Activated effector memory CD4-positive, alpha-beta T cell treated with Interleukin-2 at 50 U/mL for 16 hours (primary cell): ENCODE measurements around the gene SDHB.

Experiments used
- DNase-seq: peaks from one replicate; pipeline ENCODE4 v3.0.0-alpha.2; 2020

Gene SDHB

DNA sequence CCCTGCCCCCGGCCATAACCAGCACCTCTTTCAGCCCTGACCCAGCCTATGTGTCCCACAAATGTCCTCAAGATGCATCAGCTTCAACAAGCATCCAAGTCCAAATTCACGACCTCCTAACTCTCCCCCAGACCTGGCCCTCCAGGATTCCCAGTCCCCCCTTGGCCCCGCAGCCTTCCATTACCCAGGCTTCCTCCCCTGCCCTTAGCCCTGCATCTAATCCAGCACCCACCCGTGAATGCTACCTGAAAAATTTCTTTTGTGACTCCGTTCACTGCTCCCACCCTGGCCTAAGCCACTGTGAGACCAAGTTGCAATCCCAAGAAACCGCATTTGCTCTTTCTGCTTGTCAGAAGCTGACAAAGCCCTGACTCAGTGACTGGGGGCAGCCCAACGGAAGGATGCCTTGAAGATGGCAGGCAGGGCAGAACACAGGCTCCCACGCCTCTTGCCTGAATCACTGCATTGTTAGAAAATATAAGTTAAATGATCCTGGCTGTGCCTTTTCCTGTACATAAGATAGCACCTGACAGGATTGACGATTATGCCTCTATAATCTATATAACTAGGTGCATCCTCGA, 72.5 kb downstream of the SDHB start:
- DNase-seq: no peak

DNA sequence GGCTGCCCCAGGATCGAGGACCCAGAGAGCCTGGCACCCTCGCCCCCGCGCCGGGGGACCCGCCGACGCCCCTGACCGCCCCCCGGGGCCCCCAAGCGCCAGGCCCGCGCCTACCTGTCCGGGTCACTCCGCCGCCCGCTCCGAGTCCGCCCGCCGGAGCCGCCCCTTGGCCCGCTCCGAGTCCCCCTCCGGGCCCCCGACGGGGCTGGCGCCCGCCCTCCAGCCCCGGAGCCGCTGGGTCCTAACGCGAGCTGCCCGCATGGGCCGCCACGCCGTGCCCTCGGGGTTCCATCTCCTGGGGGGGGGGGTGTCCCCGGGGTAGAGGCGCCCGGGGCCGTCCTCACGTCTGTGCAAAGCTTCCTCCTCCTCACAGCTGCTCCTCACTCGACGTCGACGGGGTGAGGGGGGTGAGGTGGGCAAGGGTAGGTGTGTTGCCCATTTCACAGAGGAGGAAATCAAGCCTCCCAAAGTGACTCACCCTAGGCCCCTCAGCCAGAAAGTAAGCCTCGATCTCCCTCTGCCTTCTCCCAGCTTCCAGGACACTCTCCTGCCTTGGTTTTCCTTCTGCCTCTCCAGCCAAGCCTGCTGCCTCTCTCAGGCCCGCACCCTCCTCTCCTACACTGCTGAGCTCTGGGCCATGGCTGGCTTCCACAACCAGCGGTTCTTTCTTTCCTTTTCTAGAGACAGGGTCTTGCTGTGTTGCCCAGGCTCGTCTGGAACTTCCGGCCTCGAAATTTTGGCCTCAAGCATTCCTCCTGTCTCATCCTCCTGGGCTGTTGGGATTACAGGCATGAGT, 73.2 kb downstream of the SDHB start, which contains the start of gene MFAP2:
Gene MFAP2, minus strand, starts transcription at position 148 of the 796 bp plus-strand sequence. CDS start 2,347 bp downstream, outside the sequence.
- DNase-seq: no peak

DNA sequence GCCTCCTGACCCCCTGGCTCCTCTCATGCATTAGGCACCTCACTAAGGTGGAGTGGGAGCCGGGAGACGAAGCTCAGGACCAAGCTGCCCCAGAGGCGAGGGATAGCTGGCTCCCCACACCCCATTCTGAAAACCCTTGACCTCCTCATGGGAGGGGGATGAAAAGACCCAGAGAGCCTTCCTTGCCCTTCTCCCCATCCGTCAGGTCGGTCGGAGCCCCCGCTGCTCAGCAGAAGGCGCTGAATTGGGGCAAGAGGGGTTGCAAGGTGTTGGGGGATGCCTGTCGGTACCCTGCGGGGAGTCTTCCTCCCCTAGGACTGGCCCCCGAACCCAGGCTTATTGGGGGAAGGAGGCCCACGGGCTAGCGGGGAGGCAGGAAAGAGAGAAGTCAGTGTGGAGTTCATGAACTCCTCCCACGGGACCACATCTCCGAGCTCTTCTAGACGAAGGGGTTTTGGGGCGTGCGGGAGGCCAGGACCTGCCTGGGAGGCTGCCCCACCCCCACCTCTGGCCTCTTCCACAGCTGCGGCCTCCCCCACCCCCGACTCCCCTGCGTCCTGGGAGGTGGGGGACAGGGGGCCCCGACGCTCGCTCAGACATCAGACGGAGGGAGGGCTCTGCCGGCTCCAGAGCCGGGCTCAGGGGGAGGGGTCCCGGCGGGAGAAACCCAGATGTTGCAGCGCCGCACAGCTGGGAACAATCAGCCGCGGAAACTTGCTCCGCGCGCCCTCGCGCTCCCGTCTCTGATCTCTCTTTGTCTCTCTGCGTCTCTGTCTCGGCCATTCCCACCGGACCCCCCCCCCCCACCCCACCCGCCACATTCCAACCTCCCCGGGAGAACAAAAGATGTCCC, 74.1 kb downstream of the SDHB start:
- no peak for DNase-seq

DNA sequence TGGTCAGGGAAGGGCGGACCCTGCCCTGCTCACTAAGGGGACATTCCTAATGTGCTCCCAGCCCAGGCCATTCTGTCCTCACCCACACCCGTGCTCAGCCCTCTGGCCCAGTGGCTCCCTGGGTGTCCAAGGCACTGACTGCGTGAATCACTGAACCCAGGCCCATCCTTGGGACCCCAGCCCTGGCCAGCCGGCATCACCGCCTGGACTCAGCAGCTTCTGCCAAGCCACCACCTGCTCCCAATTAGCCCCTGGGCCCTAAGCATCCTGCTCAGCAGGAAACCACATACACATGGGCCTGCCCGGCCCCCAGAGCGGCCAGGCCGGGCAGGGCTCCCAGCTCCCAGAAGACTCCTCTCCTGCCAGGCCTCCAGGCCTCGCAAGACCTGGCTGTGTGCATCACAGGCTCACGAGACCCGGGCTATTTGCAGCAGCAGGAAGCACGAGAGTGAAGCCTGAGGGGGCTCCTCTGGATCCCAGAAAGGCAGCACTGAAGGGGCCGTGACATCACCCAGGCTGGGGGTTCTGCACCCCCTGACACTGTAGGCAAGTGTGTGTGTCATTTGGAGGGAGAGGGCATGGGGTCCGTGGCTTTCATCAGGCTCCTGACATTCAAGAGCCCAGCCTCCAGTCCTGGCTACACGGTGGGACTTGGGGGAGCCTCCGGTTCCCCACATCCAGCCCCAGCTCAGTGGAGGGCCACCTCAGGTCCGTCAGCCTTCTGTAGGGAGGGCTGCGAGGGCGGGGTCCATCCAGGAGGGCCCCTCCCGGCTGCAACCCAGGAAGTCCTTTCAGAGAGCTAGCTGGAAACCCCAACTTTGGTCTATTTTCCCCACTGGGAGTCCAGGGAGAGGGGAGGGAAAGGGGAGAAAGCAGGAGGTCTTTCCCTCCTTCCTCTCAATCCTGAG, 75.0 kb downstream of the SDHB start:
- DNase-seq: no peak

DNA sequence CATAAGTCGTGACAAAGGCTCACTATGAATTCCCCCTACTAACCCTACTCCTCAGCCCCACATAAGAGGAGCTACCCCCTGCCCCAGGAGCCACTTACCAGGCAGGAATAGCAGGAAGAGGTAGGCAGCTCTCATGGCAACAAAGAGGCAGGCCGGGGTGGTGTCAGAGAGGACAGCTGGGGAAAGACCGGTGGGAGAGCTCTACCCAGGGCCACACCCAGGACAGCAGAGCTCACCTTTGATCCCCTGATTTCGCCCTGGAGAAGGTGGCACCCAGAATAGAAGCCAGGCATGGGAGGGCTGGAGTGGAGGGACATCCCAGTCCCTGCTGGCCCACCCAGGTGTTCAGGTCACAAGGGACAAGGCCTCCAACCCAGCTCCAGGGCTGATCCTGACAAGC, 75.7 kb downstream of the SDHB start:
- DNase-seq: no peak

DNA sequence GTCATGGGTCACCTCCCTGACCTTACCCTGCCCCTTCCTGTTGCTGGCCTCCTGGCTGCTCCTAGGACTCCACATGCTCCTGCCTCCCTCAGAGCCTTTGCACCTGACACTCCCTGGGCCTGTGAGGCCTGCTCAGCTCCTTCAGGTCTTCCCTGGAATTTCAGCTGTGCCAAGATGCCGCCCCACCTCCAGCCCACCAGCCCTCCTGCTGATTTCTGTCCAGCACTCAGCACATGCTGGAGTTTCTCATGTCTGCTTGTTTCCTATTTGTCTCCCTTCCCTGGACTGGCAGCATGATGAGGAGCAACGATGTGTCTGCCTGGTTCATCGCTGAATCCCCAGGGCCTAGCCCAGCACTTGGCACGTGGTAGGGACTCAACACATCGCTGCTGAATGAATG, 76.5 kb downstream of the SDHB start:
- DNase-seq: no peak

DNA sequence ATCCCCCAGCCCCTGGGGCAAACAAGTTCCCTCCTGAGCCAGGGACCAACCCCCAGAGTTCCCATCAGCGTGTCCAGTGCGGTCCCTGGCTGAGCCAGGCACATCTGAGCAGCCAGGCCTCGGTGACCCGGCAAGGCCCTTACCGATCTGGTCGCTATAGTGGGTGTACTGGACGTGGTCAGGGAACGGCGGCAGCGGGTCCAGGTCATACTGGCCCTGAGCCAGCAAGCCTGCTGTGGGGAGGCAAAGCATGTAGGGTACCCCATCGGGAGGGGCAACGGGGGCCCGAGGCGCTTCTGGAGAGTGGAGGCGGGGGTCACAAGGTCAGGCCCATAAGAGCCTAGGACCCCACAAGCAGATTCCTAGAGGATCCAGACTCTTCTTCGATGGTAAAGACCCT, 76.9 kb downstream of the SDHB start:
- no peak for DNase-seq

DNA sequence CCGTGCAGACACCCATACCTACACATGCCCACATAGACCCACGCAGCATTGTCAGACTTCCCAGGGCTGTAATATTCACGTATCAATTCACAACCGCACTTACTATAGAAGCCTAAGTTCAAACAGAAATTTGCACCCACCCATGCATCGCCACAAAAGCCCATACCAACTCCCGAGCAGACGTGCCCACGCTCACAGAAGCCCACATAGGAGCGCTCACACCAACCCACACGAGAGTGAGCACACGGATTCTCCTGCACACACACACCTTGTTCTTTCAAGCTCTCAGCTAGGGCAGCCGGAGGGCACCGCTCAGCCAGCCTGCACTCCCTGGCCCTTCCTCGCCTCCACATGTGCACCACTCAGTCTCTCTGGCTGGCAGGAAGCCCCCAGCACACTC, 78.0 kb downstream of the SDHB start:
- DNase-seq: no peak

DNA sequence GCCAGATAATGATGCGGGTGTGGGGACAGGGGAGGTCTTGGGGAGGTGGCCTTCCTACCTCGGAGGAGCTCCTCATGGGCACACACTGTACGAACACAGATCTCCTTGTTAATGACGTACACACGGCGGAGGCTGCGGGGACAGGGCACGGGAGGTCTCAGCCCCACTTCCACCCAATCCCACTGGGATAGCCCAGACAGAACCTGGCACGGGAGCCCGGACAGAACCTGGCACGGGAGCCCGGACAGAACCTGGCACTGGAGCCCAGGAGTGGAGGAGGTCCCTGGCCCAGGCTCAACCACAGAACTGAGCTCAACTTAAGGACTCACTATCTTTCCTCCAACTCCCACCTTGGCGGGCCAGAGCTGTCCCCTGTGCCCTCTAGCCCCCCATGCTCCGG, 78.6 kb downstream of the SDHB start:
- no peak for DNase-seq

DNA sequence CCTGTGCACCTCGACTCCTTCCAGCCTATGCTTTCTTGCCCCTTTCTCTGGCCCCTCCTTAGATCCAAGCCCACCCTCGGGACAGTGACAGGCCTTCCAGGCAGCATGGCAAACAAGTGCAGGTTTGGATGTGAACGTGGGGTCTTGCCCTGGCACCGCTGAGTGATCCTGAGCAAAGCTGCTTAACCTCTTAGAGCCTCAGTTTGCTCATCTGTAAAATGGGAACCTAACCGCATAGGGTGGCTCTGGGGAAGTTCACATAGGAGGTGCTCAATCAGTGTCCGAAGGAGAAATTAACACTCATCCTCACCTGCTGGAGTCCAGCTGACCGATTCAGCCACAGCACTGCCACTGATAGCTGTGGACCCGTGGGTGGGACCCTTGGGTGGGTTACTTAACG, 80.6 kb downstream of the SDHB start:
- no peak for DNase-seq

DNA sequence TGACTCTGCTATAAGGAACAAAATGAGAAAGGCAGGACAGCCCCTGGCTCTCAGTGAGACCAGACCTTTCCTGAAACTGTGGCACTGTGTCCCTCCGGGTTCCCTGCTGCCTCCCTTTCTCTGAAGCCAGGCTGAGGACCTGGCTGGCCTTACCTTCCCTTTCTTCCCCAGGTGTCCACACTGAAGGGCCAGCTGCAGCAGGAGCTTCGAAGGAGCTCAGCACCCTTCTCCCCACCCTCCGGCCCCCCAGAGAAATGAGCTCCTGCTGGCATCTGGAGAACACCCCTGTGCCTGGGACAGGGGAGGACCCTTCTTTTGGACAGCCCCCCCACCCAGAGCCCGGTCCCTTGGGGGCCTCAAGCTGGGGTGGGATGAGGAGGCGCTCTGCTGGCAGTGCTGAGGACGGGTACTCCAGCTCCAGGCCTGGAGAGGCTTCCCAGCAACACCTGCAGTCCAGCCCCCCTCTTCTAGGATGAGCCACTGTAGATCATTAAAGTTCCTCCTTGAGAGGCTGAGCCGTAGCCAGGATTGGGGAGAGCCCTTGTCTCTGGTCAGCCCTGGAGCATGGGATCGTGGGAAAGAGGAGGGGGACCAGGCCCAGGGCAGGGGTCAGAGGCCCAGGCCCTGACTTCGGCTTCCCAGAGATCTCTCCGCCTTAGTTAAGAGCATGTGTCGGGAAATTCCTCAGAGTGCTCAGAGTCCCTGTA, 81.5 kb downstream of the SDHB start:
- DNase-seq: no peak

DNA sequence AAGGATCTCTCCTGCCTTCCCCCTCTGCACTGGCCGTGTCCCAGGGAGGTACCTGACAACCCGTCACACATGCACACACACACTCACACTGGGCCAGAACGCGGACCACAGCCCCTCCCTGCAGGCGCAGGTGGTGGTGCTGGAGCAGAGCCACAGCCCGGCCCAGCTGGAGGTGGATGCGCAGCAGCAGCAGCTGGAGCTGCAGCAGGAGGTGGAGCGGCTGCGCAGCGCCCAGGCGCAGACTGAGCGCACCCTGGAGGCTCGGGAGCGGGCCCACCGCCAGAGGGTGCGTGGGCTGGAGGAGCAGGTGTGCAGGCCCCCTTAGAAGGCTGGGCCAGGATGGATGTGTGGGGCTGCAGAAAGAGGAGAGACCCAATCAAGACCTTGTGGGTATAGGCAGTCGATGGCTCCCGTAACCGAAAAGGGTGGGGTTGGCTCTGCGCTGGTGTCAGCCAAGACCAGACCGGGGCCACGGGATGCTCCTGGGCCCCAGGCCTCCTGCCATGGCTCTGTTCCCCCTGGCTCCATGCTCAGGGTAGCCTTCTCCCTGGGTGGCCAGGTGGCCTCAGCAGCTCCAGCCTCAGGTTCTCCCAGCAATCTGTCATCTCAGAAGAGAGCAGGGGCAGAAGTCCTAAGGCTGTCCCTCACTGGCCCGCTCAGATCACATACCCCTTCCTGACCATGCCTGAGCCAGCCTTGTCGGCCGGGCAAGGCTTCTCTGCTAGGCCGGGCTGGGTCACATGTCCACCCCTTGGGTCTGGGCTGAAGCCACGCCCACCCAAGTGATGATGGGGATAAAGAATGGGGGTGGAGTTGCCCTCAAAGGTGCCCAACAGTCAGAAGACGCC, 82.3 kb downstream of the SDHB start:
- DNase-seq: no peak

DNA sequence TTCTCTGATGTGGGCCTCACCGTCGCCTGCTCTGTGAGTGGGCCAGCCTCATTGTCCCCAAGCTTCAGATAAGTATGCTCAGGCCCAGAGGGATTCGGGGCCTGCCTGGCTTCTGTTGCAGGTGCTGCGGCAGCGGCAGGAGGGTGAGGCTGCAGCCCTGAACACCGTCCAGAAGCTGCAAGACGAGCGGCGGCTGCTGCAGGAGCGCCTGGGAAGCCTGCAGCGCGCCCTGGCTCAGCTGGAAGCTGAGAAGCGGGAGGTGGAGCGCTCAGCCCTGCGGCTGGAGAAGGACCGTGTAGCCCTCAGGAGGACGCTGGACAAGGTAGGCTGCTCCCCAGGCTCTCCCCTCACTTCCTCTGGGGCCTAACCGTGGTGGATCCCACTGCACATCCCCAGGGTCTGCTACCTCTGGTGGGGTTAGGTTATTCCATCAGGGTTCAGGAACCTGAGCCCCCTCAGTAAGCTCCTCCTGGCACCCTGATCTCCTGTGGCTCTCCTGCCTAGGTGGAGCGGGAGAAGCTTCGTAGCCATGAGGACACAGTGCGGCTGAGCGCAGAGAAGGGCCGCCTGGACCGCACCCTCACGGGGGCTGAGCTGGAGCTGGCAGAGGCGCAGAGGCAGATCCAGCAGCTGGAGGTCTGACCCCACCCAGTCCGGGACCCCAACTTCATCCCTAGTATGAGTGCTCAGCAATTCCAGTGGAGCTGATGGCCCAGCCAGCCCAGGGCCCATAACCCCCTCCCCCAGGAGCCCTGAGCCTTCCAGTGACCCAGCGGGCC, 83.5 kb downstream of the SDHB start:
- no peak for DNase-seq

DNA sequence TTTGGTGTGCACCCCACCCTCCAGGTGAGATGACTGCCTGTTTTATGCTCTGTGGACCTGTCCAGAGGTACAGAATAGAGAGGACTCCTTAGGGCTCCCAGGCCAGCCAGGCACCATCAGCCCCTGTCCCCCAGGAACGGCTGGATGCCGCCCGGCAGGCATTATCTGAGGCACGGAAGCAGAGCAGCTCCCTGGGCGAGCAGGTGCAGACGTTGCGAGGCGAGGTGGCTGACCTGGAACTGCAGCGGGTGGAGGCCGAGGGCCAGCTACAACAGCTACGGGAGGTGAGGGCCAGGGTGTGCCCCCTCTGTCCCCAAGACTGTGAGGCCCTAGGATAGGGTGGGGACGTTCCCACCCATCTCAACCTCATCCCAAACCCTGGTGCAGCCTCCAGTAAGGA, 84.2 kb downstream of the SDHB start:
- no peak for DNase-seq

DNA sequence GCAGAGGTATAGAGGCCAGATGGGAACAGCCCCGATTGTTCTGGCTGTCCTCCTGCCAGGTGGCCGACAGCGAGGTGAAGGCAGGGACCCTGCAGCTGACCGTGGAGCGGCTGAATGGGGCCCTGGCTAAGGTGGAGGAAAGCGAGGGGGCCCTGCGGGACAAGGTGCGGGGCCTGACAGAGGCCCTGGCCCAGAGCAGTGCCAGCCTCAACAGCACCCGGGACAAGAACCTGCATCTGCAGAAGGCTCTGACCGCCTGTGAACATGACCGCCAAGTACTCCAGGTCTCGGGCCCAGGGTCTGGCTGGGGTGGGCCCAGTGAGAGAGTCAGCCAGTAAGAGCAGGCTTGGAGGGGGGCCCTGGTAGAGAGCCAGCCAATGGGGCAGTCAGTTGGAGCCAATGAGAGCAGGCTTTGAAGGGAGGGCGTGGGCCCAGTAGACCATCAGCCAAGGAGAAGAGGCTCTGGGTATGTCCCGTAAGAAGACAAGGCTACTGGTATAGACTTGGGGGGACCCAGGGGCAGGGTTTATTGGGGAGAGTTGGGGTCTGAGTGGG, 84.7 kb downstream of the SDHB start:
- no peak for DNase-seq
